Airway epithelial cell (primary cell): Measurements from ENCODE around the gene FAM184A. TPM values are rescaled to one million over a fixed set of nuclear protein-coding genes. Genes with fewer than 3 reads are reported as not detected.

ENCODE experiments used
- total RNA-seq: library from RNA; depleted of rRNA; stranded (reverse); fragments of >200 nt; gene quantifications from 2 replicates; pipeline ENCODE4 v1.2.3, GENCODE V29; 2015

The FAM184A gene, protein sequence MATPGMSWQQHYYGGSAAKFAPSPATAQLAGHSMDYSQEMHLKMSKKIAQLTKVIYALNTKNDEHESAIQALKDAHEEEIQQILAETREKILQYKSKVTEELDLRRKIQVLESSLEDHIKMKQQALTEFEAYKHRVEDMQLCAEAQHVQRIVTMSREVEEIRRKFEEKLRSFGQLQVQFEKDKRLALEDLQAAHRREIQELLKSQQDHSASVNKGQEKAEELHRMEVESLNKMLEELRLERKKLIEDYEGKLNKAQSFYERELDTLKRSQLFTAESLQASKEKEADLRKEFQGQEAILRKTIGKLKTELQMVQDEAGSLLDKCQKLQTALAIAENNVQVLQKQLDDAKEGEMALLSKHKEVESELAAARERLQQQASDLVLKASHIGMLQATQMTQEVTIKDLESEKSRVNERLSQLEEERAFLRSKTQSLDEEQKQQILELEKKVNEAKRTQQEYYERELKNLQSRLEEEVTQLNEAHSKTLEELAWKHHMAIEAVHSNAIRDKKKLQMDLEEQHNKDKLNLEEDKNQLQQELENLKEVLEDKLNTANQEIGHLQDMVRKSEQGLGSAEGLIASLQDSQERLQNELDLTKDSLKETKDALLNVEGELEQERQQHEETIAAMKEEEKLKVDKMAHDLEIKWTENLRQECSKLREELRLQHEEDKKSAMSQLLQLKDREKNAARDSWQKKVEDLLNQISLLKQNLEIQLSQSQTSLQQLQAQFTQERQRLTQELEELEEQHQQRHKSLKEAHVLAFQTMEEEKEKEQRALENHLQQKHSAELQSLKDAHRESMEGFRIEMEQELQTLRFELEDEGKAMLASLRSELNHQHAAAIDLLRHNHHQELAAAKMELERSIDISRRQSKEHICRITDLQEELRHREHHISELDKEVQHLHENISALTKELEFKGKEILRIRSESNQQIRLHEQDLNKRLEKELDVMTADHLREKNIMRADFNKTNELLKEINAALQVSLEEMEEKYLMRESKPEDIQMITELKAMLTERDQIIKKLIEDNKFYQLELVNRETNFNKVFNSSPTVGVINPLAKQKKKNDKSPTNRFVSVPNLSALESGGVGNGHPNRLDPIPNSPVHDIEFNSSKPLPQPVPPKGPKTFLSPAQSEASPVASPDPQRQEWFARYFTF
- 0.14 and 0.19 TPM in 2 replicates for total RNA-seq

DNA sequence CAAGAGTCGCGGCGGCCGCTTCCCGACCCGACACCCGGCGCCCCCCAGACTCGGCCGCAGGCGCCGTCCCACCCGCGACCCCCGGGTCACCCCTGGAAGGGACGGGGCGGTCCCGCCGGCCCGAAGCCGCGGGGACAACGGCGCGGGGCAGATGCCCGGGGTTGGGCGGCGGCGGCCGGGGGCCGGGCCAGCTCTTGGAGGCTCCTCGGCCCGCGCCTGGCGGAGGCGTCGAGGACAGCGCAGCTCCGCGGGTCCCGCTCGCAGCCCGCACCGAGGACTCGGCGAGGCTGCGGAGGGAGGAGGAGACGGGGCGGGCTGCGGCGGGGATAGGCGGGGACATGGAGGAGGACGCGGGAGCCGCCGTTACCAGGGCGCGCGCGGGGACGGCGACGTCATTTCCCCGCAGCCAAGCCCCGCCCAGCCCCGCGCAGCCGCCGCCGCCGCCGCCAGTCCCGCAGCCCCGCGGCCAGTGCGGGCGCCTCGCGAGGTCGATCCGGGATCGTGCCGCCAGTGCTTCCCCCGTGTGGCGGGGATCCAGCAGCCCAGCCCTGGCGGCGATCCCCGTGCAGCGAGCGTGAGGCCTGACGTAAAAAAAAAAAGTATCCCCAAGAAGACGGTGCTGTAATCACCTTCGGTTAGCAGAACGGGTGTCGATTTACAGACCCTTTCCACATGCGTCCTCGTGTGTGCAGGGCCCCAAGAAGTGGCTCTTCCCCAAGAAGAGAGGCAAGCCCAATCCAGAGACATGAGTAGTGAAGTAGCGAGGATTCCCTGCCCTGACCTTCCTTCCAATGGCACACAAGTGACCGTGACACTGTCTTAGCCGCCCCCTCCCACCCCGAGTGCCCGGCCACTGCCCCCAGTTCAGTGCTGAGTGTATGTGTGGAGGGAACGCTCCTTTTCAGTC is at the start of gene FAM184A:
TSS of gene FAM184A (minus strand) at position 289 of the 907 bp plus-strand sequence. CDS start 365 bp downstream, outside the sequence.

DNA sequence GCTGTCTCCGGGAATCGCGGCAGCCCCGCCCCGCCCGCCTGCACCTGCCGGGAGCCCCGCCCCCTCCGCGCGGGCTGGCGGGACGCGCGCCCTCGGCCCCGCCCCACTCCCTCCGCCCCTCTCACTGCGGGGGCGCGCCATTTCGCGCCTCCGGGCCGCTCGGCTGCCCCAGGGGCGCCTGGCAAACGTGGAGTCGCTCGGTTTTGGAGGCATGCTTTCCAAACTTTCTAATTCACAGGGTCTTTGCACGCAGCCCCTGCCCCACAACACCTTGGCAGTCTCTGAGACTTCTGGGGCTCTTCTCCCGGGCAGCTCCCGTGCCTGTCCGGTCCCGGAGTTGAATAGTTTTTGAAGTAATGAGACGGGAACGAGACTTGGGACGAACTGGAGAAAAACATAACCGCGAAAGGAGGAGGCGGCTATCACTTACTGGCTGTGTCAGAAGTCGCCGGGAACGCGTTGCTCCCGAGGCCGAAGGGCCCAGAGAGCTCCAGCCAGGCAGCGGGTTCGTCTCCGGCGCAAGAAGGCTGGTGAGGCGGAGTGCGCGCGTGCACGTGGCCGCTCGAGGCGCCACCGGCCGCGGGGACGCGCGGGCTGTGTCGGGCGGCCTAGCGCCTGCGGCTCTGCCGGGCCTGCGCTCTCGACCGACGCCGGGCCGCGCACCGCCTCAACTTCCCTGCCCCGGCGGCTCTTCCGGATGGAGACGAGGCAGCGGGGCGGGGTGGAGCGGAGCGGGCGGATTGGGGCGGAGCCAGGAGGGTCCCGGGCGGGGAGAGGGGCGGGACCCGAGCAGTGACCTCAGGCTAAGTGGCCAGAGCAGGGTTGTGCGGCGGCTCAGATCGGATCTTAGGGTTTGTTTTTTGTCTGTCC is 143.8 kb downstream of the FAM184A start, which contains the start of gene MCM9:
TSS of gene MCM9 (minus strand) at position 699 of the 870 bp plus-strand sequence. CDS start 3,436 bp downstream, outside the sequence.

Other genes with a start within 250 kb of the FAM184A start
- gene ASF1A, start 184.5 kb downstream of the FAM184A start, total RNA-seq: 10.9 and 16.1 TPM in 2 replicates
- gene MCM9, start 143.5 kb downstream of the FAM184A start, total RNA-seq: 5.7 and 7.2 TPM in 2 replicates